GM13976 (cell line): ENCODE measurements around the gene STAM2.
"Not testable (repeated sequence)": the region's sequence is repeated elsewhere in the genome, so short reads cannot be mapped to it uniquely, and the experiment has no call there.

Source experiments
- DNase-seq: peaks from one replicate; pipeline ENCODE4 v3.0.0; 2012; ENCODE audit warnings: low spot score
- CTCF ChIP-seq: IDR thresholded peaks from 2 replicates; pipeline ENCODE4 v1.5.1; 2012; ENCODE audit warnings: borderline replicate concordance, mild to moderate bottlenecking; ENCODE audit not compliant: insufficient read depth; ENCODE audit errors: extremely low read depth, missing control alignments, control extremely low read depth
- in situ Hi-C: fragments of 300-500 bp; cut with MboI; formaldehyde crosslinking; loops from one replicate; pipeline ENCODE4 v1.12.0; 2022; ENCODE audit warnings: low sequenced_read_pairs, mixed read lengths, inconsistent platforms; ENCODE audit not compliant: unreplicated experiment

Gene STAM2

DNA sequence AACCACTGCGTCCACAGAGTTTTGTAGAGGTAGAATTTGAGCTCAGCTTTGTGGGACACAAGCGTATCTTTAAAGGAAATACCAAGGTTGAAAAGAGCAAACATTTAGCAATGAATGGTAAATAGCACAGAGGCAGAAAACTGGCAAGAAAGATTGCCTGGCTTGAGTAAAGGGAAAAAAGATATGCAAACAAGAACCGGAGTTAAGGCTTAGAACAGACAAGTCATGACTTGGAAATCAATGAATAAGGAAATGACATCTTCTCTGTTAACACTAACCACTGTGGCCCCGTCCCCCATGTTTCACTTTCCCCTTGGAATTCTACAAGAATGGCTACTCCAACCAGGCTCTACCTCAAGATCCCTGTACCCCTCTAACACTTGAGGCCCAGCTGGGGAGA, 3.8 kb downstream of the STAM2 start:
- TF ChIP-seq CTCF: no peak
- in situ Hi-C loops: no loop called here
- DNase-seq: no peak

DNA sequence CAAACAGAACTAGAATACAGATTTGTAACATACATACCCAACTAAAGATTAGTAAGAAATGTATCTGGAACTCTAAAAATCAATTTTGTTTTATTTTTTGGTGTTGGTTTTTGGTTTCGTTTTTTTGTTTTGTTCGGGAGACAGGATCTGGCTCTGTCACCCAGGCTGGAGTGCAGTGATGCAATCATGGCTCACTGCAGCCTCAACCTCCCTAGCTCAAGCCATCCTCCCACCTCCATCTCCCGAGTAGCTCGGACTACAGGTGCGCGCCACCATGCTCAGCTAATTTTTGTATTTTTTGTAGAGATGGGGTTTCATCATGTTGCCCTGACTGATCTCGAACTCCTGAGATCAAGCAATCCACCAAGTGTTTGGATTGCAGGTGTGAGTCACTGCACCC, 6.4 kb downstream of the STAM2 start:
- not testable (repeated sequence) for DNase-seq
- in situ Hi-C loops: loop anchor here (10.0 kb wide), 1 partner anchor 124 kb away; no protein-coding TSS in a partner anchor

DNA sequence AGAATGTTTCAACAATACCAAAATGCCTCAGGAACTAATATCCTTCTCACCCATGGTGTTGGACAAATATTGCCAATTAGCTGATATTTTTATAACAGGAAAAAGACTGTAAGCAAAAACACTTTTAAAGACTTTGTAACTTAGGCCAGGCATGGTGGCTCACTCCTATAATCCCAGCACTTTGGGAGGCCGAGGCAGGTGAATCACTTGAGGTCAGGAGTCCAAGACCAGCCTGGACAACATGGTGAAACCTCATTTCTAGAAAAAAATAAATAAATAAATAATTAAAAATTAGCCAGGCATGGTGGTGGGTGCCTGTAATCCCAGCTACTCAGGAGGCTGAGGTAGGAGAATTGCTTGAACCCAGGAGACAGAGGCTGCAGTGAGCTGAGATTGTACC, 8.1 kb downstream of the STAM2 start:
- DNase-seq: not testable (repeated sequence)
- in situ Hi-C loops: loop anchor here (10.0 kb wide), 1 partner anchor 123 kb away; no protein-coding TSS in a partner anchor

GRCh38 chr2:152167065-152167464, 8.5 kb downstream of the STAM2 start:
- in situ Hi-C loops: loop anchor here (10.0 kb wide), 1 partner anchor 122 kb away; no protein-coding TSS in a partner anchor
- no peak for DNase-seq
- no peak for TF ChIP-seq CTCF

DNA sequence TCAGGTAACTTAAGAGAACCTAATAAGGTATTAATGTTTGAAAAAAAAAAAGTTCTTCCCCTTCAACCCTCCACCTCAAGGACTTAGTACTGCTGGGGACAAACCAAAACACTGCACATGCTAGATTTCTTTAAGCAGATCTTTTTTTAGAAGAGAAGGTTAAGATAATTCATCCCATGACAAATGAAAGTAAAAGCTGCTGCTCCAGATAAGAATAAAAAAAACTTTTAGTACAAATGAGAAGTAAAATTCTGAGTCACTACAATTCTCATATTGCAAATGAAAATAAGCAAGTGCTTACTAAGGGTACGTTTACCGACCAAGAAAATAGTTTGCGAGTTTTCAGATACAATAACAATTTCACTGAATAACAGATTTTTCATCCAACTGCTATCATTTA, 8.9 kb downstream of the STAM2 start:
- TF ChIP-seq CTCF: no peak

DNA sequence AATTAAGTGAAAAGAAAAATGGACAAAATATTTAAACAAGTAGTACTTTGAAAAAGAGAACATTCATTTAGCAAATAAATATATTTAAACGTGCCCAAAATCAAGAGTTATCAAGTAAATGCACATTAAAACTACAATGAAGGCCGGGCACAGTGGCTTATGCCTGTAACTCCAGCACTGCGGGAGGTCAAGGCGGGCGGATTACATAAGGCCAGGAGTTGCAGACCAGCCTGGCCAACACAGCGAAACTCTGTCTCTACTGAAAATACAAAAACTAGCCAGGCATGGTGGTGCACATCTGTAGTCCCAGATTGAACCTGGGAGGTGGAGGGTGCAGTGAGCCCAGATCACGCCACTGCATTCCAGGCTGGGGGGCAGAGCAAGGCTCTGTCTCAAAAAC, 9.8 kb downstream of the STAM2 start:
- TF ChIP-seq CTCF: no peak
- in situ Hi-C loops: loop anchor here (10.0 kb wide), 1 partner anchor 121 kb away; no protein-coding TSS in a partner anchor
- no peak for DNase-seq

More for the DNA sequence above, 8.9 kb downstream of the STAM2 start:
- in situ Hi-C loops: loop anchor here (10.0 kb wide), 1 partner anchor 122 kb away; no protein-coding TSS in a partner anchor
- DNase-seq: peak; percentile 68

- in situ Hi-C loops: loop anchor here (10.0 kb wide), 1 partner anchor 121 kb away; no protein-coding TSS in a partner anchor
- DNase-seq: no peak
- no peak for TF ChIP-seq CTCF
Observed at GRCh38 chr2:152165306-152165705, 10.3 kb downstream of the STAM2 start.

- in situ Hi-C loops: loop anchor here (10.0 kb wide), 1 partner anchor 119 kb away; no protein-coding TSS in a partner anchor
- DNase-seq: not testable (repeated sequence)
Observed at GRCh38 chr2:152163669-152164068, 11.9 kb downstream of the STAM2 start.
